Aorta (tissue), 5 donors: ENCODE results near the gene FAM53A. TPM values are rescaled to one million over a fixed set of nuclear protein-coding genes. Genes with fewer than 3 reads are reported as not detected.

ENCODE experiments used
- ATAC-seq: fragments of 200-7000 bp; cut with Tn5 transposase; one replicate; pipeline ENCODE4 v1.9.1; 2022; ENCODE audit warnings: moderate library complexity; ENCODE audit not compliant: low FRiP score
- DNase-seq, 2 donors: peaks; one replicate each; pipeline ENCODE4 v3.0.0-alpha.2; 2020
- H3K27ac ChIP-seq, 2 donors: one replicate each; pipeline ENCODE4 v1.5.1; 2013; ENCODE audit warnings: low read length in 2 of 2, mild to moderate bottlenecking in 2 of 2, moderate library complexity in 2 of 2, control low read depth in 1 of 2, inconsistent platforms in 1 of 2, low read depth in 1 of 2
- H3K27me3 ChIP-seq, 2 donors: one replicate each; pipeline ENCODE4 v1.6.1; 2013; ENCODE audit warnings: control low read depth in 1 of 2, low read length in 1 of 2, mild to moderate bottlenecking in 1 of 2, moderate library complexity in 1 of 2; ENCODE audit not compliant: insufficient read depth in 2 of 2, control insufficient read depth in 1 of 2
- H3K36me3 ChIP-seq, 2 donors: one replicate each; pipeline ENCODE4 v1.6.1; 2013; ENCODE audit warnings: control low read depth in 1 of 2, low read length in 1 of 2, mild to moderate bottlenecking in 1 of 2; ENCODE audit not compliant: insufficient read depth in 2 of 2, control insufficient read depth in 1 of 2
- H3K4me1 ChIP-seq, 2 donors: one replicate each; pipeline ENCODE4 v1.6.1; 2013; ENCODE audit warnings: low read length in 2 of 2, control low read depth in 1 of 2, mild to moderate bottlenecking in 1 of 2, moderate library complexity in 1 of 2; ENCODE audit not compliant: insufficient read depth in 2 of 2, control insufficient read depth in 1 of 2
- H3K4me3 ChIP-seq, 2 donors: one replicate each; pipeline ENCODE4 v1.5.1; 2013; ENCODE audit warnings: low read length in 2 of 2, control low read depth in 1 of 2, mild to moderate bottlenecking in 1 of 2
- H3K9me3 ChIP-seq: one replicate; pipeline ENCODE4 v1.6.1; 2013; ENCODE audit warnings: mild to moderate bottlenecking, low read length; ENCODE audit not compliant: control insufficient read depth
- WGBS, 2 donors: extraction: QIAGEN DNeasy Blood & Tissue Kit; methylation state at CpG; one replicate each; pipeline ENCODE4 v1.1.7; 2013; 5-methylcytosine and 5-hydroxymethylcytosine counted together
- intact Hi-C, 2 donors: fragments of 100-400 bp; cut with DNase I; formaldehyde crosslinking; loops; one replicate each; pipeline versions ENCODE4 v1.14.2 to v1.15.0; 2022
- polyA plus RNA-seq, 2 donors: library from polyadenylated mRNA; stranded (reverse); fragments of 200-250 nt; gene quantifications; one replicate each; pipeline ENCODE4 v1.2.3, GENCODE V29; 2013
- total RNA-seq, 2 donors: library from RNA; stranded (reverse); fragmentation: NEBNext Ultra II Directional; extraction: Animal tissue kit (Norgen Biotek cat#: 25700); gene quantifications; one replicate each; pipeline ENCODE4 v1.2.1, GENCODE V29; 2021
- donor health status: healthy with polysubstance abuse.
- donor health status: Bipolar disorder and iron deficiency.
- donor health status: DM: no; HTN: no; CAD: no.
- donor health status: DM: no; HTN: no; CAD: no.
- donor health status: DM: yes; HTN: yes; CAD: no.

The FAM53A gene
- total and polyA plus RNA-seq, 4 donors = 0.77 to 1.9 (median 1.5) TPM; not detected in 1

DNA sequence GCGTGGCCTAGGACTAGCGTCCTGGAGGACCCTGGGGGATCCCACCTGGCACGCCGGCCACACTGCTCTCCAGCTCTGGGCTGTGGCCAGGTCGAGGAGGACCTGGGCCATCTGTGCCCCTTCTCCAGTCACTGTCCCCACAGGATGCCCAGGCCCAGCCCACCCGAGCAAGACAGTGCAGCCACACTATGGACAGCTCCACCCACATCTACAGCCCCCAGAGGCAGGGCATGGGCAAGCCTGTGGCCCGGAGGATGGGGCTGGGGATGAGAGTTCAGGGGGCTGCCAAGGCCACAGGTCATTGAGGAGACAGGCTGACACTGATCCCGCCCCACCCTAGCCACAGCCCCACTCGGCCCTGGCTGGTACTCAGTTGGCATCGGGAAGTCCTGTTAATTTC is 30.3 kb downstream of the FAM53A start:
- ATAC-seq (no peak), DNase-seq (no peak)
- Histone ChIP-seq H3K4me3 (no peak overlapping the region), H3K27ac (no peak overlapping the region), H3K36me3 (no peaks in the 10 kb centered on the region), H3K27me3 (no peaks in the 10 kb centered on the region), H3K4me1 (no peaks in the 10 kb centered on the region), H3K9me3 (no peaks in the 10 kb centered on the region)
- intact Hi-C loops = no loop called here
- WGBS, 2 donors = 91 to 95% methylated on average over 10 of the region's 10 CpGs

DNA sequence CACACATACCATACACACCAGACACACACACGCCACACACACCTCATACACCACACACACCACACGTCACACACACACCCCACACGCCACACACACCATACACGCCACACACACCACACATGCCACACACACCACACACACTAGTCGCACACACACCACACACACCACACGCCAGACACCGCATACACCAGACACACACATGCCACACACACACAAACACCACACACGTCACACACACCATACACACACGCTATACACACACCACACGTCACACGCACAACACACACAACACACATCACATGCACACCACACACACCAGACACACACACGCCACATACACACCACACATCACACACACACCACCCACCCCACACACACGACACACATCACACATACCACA is 32.0 kb downstream of the FAM53A start:
- DNase-seq = no peak
- intact Hi-C loops = no loop called here
- no peak overlapping the region for H3K4me3 ChIP-seq
- no peak for ATAC-seq
- H3K9me3 ChIP-seq = no peaks in the 10 kb centered on the region
- no peak overlapping the region for H3K27ac ChIP-seq
- no peaks in the 10 kb centered on the region for H3K4me1 ChIP-seq
- no peaks in the 10 kb centered on the region for H3K27me3 ChIP-seq
- WGBS, 2 donors = 97 to 98% methylated on average over 13 of the region's 13 CpGs
- no peaks in the 10 kb centered on the region for H3K36me3 ChIP-seq

DNA sequence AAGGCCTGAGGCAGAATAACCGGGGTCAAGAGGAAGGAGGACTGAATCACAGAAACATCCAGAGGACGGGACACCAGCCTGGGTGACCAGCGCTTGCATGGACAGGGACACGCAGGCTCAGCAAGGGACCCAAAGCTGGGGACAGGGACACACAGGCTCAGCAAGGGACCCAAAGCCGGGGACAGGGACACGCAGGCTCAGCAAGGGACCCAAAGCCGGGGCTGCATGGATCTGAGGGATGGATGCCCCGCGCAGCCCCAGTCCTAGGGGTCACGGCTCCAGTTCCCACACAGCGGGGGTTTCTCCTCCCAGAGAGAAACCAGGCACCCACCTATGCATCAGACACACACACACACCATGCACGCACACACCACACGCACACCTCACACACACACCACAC is 32.5 kb downstream of the FAM53A start:
- intact Hi-C loops = no loop called here
- Histone ChIP-seq H3K27ac (no peak overlapping the region), H3K36me3 (no peaks in the 10 kb centered on the region), H3K4me1 (no peaks in the 10 kb centered on the region), H3K27me3 (no peaks in the 10 kb centered on the region), H3K9me3 (no peaks in the 10 kb centered on the region), H3K4me3 (no peak overlapping the region)
- DNase-seq (no peak), ATAC-seq (no peak)
- WGBS, 2 donors = 97 to 98% methylated on average over 13 of the region's 13 CpGs

DNA sequence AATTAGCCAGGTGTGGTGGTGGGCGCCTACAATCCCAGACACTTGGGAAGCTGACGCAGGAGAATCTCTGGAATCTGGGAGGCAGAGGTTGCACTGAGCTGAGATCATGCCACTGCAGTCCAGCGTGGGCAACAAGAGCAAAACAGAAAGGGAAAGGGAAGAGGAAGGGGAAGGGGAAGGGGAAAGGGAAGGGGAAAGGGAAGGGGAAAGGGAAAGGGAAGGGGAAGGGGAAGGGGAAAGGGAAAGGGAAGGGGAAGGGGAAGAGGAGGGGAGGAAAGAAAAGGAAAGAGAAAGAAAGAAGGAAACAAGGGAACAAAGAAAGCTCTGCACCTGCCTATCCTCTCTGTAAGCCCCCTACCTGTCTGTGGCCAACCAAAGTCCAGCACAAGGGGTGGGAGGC is 35.2 kb downstream of the FAM53A start:
- H3K9me3 ChIP-seq = no peaks in the 10 kb centered on the region
- H3K4me3 ChIP-seq = no peak overlapping the region
- no peaks in the 10 kb centered on the region for H3K36me3 ChIP-seq
- H3K4me1 ChIP-seq = no peaks in the 10 kb centered on the region
- 88 to 92% methylated on average over 3 of the region's 3 CpGs for WGBS, 2 donors
- DNase-seq (no peak), ATAC-seq (no peak)
- no peak overlapping the region for H3K27ac ChIP-seq
- intact Hi-C loops = no loop called here
- H3K27me3 ChIP-seq = no peaks in the 10 kb centered on the region

DNA sequence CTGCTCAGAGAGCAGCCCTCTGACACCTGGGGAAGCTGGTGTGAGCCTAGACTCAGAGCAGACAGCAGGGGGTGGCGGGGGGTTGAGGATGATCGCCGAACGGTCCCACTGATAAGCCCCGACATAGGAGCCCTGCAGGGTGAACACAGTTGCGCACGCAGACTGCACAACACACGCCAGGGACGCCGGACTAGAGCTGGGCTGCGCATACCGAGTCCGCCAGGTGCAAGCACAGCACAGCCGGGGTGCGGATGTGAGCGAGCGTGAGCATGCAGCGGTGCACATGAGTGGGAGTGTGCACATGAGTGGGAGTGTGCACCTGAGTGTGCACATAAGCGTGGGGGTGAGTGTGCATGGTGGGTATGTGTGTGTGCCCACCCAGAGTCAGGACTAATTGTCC is 36.7 kb downstream of the FAM53A start:
- Histone ChIP-seq H3K27me3 (no peaks in the 10 kb centered on the region), H3K27ac (no peak overlapping the region), H3K36me3 (no peaks in the 10 kb centered on the region), H3K9me3 (no peaks in the 10 kb centered on the region), H3K4me1 (no peaks in the 10 kb centered on the region), H3K4me3 (no peak overlapping the region)
- 89 to 90% methylated on average over 19 of the region's 19 CpGs for WGBS, 2 donors
- ATAC-seq = no peak
- DNase-seq = no peak
- intact Hi-C loops = no loop called here

DNA sequence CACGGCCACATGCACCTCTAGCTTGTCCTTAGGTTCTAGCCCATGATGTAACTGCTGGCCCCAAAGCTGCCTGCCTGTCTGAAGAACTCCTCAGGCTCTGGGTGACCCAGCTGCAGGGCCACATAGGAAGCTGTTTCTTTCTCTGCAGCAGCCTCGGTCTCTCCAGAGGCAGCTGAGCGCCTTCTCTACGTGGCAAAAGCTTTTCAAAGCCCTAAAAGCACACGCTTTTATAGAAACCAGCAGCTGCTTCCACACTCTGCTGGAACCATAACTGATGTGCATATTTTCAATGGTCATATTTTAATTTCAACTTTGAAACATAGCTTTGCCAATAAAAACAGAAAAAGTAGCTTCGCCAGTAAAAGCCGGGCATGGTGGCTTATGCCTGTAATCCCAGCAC is 37.4 kb downstream of the FAM53A start:
- intact Hi-C loops = no loop called here
- Histone ChIP-seq H3K4me3 (no peak overlapping the region), H3K36me3 (no peaks in the 10 kb centered on the region), H3K9me3 (no peaks in the 10 kb centered on the region), H3K4me1 (no peaks in the 10 kb centered on the region), H3K27ac (no peak overlapping the region), H3K27me3 (no peaks in the 10 kb centered on the region)
- DNase-seq (no peak), ATAC-seq (no peak)
- WGBS, 2 donors = 24 to 31% methylated on average over 7 of the region's 7 CpGs

DNA sequence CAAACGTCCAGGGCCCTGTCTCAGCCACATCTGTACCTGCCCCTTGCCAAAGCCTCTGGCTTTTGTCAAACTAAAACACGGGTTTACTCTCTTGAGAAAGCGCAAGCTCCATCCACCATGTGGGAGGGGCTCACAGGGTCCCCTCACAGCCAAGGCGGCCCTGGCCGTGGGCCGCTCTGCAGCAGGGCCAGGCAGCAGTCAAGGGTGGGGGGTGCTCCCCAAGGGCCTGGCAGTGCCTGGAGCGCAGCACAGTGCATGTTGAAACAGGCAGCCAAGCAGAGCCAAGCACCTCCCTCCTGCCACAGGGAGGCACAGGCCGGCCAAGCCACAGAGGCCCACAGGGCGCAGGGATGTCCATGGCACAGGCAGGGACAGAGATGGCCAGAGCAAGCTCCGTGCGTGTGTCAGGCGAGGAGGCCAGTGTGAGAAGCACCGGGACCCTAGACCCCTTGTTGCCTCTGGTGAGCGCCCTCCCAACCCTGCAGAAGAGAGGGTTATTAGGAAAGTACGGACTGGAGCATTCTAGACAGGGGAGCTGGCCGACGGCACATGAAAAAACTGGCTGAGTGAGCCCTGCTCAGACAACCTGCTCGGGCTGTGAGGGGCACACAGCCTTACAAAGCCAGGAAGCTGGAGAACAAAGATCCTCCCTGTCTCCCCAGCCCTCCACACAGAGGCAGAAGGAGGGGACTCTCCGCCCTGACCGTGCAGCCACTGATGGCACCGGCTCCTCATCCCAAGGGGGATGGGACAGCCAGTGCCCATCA is 39.0 kb downstream of the FAM53A start:
- no peaks in the 10 kb centered on the region for H3K9me3 ChIP-seq
- no peaks in the 10 kb centered on the region for H3K4me1 ChIP-seq
- 10 to 12% methylated on average over 20 to 21 of the region's 21 CpGs for WGBS, 2 donors
- DNase-seq (no peak), ATAC-seq (peak; percentile 70)
- intact Hi-C loops = no loop called here
- no peak overlapping the region for H3K27ac ChIP-seq
- no peak overlapping the region for H3K4me3 ChIP-seq
- H3K36me3 ChIP-seq = no peaks in the 10 kb centered on the region
- no peaks in the 10 kb centered on the region for H3K27me3 ChIP-seq

DNA sequence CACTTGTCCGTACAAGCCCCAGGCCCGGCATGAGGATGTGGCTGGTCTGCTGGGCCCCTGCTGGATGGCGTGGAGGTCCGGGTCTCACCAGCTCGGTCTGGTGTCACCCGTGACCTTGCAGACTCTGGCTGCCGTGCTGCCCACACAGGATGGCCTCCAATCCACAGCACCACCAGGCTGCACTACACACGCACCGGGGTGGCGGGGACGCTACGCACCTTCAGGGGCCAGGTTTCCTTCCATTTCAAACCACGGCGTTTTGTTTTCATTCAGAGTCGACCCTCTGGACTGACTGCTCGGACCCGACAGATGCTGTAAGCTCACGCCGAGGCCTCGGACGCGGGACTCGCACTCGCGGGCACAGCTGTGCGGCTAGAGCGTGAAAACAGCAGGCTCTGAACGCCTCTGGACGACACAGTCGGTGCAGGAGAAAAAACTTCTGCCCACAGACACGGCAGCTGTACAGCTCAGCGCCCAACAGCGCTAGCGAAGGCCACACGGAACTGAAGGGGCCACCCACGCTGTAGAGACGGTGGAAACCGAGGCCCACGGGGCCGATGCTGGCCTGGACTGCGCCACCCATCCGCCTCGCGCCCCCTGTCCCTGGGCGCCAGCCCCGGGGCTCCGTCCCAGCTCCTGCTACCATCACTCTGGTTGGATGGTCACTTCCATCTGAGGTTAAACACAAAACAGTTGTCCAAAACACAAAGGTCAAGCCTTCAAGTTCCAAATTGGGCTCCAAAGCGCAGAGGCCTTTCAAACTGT is 40.0 kb downstream of the FAM53A start:
- Histone ChIP-seq H3K4me1 (no peaks in the 10 kb centered on the region), H3K27me3 (no peaks in the 10 kb centered on the region), H3K27ac (no peak overlapping the region), H3K4me3 (no peak overlapping the region), H3K36me3 (no peaks in the 10 kb centered on the region), H3K9me3 (no peaks in the 10 kb centered on the region)
- DNase-seq (no peak), ATAC-seq (no peak)
- intact Hi-C loops = no loop called here
- WGBS, 2 donors = 95% methylated on average over 48 of the region's 48 CpGs
